Suprapubic skin (tissue), 3 donors: ENCODE data around the gene LCP1.

Source experiments
- POLR2AphosphoS5 ChIP-seq, 3 donors: sonication (generic); formaldehyde crosslinking; IDR thresholded peaks; one replicate each; pipeline ENCODE4 v1.6.1; 2017; ENCODE audit warnings: antibody characterized with exemption in 3 of 3
- TF ChIP-seq, protein P1 (sequence below), 2 donors: fragments of 200-600 bp in 1 of 2; fragments of 450-650 bp in 1 of 2; sonication (generic) in 1 of 2; IDR thresholded peaks; one replicate each; pipeline ENCODE4 v1.5.1; 2016 to 2019; ENCODE audit warnings: antibody characterized with exemption in 2 of 2, mild to moderate bottlenecking in 1 of 2, moderate library complexity in 1 of 2

DNA sequence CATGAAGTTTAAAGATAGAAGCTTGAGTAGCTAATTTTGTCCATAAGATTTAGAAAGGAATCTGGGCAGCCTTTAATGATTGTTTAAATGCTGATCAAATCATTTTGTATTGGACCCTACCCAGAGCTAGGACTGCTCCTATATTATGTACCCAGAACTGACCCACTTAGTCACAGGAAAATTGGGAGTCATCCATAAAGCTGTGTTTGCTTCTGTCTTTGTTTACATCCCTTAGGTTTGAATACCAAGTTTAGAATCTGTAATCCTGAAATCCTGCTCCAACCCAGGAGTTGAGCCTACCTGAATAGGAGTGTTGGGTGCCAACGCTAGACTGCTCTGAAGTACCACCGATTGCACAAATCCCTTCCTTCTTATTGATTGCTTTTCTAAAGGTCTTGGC, 23.8 kb downstream of the LCP1 start:
- TF ChIP-seq, protein P1, sequence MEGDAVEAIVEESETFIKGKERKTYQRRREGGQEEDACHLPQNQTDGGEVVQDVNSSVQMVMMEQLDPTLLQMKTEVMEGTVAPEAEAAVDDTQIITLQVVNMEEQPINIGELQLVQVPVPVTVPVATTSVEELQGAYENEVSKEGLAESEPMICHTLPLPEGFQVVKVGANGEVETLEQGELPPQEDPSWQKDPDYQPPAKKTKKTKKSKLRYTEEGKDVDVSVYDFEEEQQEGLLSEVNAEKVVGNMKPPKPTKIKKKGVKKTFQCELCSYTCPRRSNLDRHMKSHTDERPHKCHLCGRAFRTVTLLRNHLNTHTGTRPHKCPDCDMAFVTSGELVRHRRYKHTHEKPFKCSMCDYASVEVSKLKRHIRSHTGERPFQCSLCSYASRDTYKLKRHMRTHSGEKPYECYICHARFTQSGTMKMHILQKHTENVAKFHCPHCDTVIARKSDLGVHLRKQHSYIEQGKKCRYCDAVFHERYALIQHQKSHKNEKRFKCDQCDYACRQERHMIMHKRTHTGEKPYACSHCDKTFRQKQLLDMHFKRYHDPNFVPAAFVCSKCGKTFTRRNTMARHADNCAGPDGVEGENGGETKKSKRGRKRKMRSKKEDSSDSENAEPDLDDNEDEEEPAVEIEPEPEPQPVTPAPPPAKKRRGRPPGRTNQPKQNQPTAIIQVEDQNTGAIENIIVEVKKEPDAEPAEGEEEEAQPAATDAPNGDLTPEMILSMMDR (IDR thresholded peaks at IDR 0.05) = no peak
- TF ChIP-seq POLR2AphosphoS5 (IDR thresholded peaks at IDR 0.05) = no peak
